Measurements from ENCODE around the gene AIG1.
"Not testable (repeated sequence)": the region's sequence is repeated elsewhere in the genome, so short reads cannot be mapped to it uniquely, and the experiment has no call there.

Gene AIG1

DNA sequence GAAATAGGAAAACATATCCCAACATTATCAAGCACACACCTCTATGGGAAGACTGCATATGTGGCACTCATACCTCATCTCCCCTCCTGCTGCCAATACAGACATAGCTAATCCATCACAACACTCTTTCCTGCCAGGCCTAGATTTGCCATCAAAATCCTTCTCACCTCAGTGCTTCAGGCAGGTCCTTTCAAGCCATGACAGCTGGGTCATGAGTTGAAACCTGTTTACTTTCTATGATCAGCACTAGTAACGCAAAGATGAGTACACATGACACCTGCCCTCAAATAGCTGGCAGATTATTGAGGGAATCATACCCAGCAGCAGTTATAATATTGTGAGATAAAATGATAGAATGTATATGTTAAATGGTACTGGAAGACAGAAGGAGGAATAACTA is 183.1 kb downstream of the AIG1 start:
- no peak for DNase-seq

DNA sequence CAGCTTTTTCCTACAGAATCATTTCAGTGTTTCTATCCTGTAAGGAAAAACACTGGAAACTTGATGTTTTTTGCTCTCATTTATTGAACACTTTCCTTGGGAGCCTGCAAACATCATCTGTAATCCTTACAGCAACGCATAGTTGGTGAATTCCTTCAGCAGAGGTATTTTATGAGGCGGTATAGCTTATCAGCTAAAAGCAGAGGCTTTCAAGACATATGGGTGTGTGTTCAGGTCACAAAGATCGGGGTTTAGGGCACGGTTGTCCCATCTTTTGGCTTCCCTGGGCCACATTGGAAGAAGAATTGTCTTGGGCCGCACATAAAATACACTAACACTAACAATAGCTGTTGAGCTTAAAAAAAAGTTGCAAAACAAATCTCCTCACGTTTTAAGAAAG is 185.0 kb downstream of the AIG1 start:
- DNase-seq = no peak

DNA sequence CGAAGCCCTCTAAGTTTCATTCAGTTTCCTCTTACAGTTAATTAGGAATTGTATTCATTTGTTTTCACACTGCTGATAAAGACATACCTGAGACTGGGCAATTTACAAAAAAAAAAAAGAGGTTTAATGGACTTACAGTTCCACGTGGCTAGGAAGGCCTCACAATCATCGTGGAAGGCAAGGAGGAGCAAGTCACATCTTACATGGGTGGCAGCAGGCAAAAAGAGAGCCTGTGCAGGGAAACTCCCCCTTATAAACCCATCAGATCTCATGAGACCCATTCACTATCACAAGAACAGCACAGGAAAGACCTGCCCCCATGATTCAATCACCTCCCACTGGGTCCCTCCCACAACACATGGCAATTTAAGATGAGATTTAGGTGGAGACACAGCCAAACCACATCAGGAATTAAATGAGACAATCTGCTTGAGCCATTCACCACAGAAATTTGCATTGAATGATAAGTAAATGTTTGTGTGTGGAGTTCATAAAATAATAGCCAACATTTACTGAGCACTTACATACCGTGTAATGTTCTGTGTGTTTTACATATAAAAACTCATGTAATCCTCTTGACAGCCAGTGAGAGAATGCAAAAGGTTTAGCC is 185.6 kb downstream of the AIG1 start:
- not testable (repeated sequence) for DNase-seq

DNA sequence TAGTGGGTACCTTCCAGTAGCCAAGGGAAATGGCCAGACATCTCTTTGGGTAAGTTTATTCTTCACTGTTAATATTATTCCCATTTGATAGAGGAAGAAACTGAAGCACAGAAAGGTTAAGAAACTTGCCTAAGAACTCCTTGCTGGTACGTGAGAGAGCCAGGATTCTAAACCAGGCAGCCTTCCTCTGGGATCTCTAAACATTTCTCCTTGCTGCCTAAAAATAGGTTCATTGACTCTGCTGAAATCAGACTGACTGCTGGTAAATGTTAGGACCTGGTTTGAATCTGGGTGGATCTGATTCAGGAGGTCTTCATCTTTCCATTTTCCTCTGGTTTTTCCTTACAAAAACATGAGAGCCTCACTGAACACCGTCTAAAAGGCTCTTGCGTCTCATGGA is 186.9 kb downstream of the AIG1 start:
- DNase-seq = no peak

DNA sequence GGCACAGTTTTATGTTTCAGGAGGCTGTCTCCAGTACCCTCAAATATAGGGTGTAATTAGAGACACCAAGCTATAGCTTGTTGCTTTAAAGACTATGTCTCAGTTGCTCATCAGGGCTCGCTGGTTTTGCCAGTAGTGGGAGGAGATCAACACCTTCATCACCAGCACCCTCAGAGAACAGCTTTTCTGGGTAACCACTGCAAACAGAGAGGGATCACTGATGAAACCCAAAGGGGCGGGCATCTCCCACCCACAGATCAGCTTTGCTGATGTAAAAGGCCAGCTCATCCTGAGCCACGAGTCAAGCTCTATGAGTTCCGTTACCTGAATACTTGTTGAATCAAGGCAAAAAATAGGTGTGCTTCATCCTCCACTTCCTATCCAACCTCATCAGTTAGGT is 187.7 kb downstream of the AIG1 start:
- DNase-seq = no peak

DNA sequence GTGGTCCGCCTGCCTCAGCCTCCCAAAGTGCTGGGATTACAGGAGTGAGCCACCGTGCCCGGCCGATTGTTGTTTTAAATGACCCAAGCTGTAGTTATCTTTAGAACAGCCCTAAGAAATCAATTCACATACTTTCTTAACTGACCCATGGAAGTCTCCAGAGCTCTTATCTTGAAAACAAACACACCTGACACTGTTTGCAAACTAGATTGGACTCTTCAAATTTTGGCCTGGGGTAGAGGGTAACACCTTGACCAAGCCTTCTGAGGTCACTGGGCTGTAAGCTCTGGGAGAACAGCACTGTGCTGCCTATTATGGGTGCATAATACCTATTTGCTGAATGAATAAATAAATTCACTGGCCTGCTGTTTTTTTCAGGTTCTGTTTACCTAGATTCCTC is 190.6 kb downstream of the AIG1 start:
- no peak for DNase-seq

DNA sequence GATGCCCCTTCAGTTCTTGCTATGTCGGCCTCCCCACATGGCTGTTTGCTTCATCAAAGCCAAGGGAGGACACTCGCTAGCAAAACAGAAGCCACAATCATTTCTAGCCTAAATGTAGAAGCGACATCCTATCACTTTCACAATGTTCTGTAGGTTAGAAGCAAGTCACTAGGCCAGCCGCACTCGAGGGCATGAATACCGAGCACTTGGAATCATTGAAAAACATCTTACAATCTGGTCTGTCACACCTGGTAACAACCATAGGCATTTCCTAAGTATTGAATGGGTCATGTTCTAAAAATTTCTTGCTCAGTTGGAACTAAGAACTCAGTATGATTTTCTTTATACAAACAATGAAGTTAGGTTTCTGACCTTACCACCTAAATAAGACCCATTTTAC is 192.3 kb downstream of the AIG1 start:
- DNase-seq = no peak

DNA sequence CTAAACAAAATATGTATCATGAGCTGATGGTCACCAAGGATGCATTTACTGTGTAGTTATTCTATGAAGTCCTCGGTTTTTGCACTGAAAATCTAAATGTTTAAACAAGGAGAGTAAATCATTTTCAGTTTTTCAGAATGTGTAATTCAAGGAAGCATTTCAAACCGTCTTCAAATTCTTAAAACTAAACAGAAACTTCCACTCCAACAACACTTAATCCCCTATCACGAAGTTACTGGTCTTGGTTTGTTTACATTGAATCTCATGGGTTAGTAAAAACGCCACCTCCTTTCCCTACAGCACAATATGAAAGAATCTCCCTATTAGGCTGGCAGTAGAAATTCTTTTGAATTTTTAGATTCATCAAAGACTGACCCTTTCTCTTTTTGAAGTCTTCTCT is 192.9 kb downstream of the AIG1 start:
- DNase-seq = no peak

DNA sequence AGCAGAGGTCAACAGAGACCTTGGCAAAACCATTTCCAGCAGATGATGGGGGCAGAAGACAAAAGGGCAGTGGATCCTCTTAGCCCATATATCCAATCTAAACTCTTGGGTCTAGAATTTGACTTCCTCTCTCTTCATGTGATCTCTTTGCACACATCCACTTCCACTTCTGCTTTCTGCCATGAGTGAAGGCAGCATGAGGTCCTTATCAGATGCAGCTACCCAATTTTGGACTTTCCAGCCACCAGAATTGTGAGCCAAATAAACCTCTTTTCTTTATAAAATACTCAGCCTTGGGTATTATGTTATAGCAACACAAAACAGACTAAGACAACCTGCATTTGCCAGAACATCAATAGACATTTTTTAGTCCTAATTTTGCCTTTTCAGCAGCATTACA is 198.3 kb downstream of the AIG1 start:
- no peak for DNase-seq

DNA sequence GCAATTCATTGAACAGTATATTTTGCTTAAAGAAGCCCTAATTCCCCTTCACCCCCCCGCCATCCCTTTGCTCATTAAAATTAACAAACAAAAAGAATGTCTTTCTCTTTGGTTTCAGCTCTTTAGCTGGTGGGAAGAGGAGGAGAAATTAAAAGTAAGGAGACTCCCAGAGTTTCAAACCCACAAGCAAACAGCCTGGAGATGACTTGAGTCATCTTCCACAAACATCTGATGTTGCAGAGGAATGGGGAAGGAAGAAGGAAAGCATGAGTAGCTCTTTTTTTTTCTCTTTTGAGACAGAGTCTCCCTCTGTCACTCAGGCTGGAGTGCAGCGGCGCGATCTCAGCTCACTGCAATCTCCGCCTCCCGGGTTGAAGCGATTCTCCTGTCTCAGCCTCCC is 200.2 kb downstream of the AIG1 start:
- no peak for DNase-seq

GRCh38 chr6:143261899-143262436 is 201.3 kb downstream of the AIG1 start:
- DNase-seq = no peak

GRCh38 chr6:143262859-143263258 is 202.2 kb downstream of the AIG1 start:
- DNase-seq = no peak

DNA sequence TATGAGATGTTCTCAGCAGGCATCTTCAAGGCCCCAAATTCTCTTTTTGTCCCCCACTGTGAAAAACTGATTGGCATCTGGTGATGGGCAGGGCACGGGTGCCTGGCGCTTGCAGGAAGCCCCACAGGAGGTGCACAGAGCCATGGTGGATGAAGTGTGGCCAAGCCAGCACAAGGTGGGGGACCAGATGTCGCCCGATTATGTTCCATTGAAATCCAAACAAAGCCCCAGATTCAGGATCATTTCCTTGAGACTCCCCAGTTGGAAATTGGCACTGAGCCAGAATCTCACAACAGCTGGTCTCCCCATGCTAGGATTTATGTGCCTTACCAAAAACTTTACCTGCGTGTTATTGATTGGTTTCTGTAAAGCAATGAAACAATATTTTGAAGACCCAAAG is 203.7 kb downstream of the AIG1 start:
- no peak for DNase-seq

GRCh38 chr6:143264986-143265764 is 204.5 kb downstream of the AIG1 start:
- no peak for DNase-seq

DNA sequence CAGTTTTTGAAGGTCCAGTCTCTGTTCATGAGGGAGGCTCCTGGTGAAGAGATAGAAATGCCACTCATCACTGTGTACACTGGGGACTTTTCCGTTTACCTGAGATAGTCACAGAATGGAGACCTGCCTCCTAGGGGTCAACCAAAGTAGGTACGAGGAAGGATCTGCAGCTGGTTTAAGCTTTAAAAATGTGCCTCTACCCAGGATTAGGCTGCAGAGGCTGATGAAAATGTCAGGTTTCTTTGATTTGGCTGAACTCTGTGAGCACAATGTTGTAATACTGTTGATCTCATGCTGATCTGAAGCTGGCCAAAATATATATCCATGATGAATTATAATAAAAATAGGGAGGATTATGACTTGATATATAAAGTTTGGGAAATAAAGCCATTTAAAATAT is 207.1 kb downstream of the AIG1 start:
- DNase-seq = no peak

GRCh38 chr6:143268439-143268838 is 207.8 kb downstream of the AIG1 start:
- DNase-seq = no peak

DNA sequence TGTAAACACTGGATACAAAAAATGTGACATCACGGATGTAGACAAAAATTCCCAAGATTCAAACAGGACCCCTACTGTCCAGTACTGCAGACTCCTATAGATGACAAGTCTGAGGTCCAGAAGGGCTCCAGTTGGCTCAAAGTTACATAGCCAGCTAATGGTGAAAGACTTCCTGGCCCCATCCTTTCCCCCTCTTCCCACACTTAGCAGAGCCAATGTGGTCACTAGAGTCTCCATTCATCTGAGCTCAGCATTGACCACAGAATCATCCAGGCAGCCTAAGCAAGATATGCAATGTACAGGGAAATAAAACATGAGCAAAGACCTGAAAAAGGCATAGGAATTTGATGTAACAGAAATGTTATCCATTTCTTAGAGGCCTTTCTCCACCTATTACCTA is 209.3 kb downstream of the AIG1 start:
- no peak for DNase-seq

- DNase-seq = no peak
These were observed 210.3 kb downstream of the AIG1 start for GRCh38 chr6:143271024-143271423.

GRCh38 chr6:143276436-143276835 is 215.7 kb downstream of the AIG1 start:
- no peak for DNase-seq

GRCh38 chr6:143279385-143279784 is 218.7 kb downstream of the AIG1 start:
- no peak for DNase-seq

DNA sequence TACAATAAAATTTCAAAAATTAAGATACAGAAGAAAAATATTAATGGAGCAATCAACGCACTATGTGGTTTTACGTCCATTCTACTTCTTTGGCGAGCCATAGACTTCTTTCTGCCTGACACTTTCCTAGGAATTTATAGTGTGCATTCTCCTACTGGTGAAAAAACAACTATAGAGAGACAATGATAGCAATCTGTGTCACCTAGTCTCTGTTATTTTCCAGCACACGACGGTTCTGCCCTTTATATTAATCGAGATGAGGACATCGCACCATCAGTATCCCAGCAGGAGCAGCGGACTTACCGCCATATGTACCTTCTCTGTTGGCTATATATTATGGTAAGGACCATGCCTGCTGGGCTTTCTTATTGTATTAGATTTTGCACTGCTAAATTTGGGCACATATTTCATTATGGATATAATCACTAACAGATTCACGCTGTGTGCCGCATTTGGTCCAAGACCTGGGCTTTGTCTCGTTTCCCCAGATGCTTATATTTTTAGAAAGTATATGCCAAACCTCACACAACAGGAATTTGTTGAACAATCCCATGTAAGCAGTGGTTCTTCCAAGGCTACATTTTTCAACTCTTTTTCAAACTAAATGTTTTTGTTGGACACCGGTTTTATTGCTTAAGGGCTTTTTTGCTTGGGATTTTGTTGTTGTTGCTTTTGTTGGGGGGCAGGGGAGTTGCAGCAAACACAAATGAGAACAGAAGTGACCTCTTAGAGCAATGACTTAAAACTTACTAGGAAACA is 223.4 kb downstream of the AIG1 start:
- no peak for DNase-seq

- no peak for DNase-seq
These were observed 225.6 kb downstream of the AIG1 start for GRCh38 chr6:143286251-143286795.

GRCh38 chr6:143288923-143289322 is 228.2 kb downstream of the AIG1 start:
- DNase-seq = no peak

GRCh38 chr6:143290206-143290605 is 229.5 kb downstream of the AIG1 start:
- no peak for DNase-seq
